Left lung (tissue), 10 donors: Measurements from ENCODE around the gene UBE2O. TPM values are rescaled to one million over a fixed set of nuclear protein-coding genes. Genes with fewer than 3 reads are reported as not detected.

Experiments
- ATAC-seq: fragments of 200-7000 bp; cut with Tn5 transposase; one replicate; pipeline ENCODE4 v1.9.1; 2020; ENCODE audit warnings: moderate library complexity
- DNase-seq, 4 donors: peaks; one replicate each; pipeline ENCODE4 v3.0.0-alpha.2; 2013 to 2020
- H3K27ac ChIP-seq, 2 donors: fragments of 200-600 bp; sonication (generic) in 1 of 2; one replicate each; pipeline versions ENCODE4 v1.5.0 to v1.8.0; 2020 to 2021
- H3K27me3 ChIP-seq, 2 donors: fragments of 200-600 bp; sonication (generic) in 1 of 2; one replicate each; pipeline versions ENCODE4 v1.5.0 to v1.8.0; 2020 to 2021
- H3K36me3 ChIP-seq, 2 donors: fragments of 200-600 bp; sonication (generic) in 1 of 2; one replicate each; pipeline versions ENCODE4 v1.5.0 to v1.8.0; 2020 to 2021
- H3K4me1 ChIP-seq, 2 donors: fragments of 200-600 bp; one replicate each; pipeline ENCODE4 v1.8.0; 2021
- H3K4me3 ChIP-seq, 2 donors: fragments of 200-600 bp; sonication (generic) in 1 of 2; one replicate each; pipeline versions ENCODE4 v1.5.0 to v1.8.0; 2020 to 2021; ENCODE audit warnings: mild to moderate bottlenecking in 1 of 2
- H3K9me3 ChIP-seq, 2 donors: fragments of 200-600 bp; sonication (generic) in 1 of 2; one replicate each; pipeline versions ENCODE4 v1.5.0 to v1.8.0; 2020 to 2021
- intact Hi-C, 2 donors: fragments of 100-400 bp; cut with DNase I; formaldehyde crosslinking; loops; one replicate each; pipeline versions ENCODE4 v1.11.2 to v1.14.2; 2022
- polyA plus RNA-seq, 6 donors: library from polyadenylated mRNA; unstranded; fragments of 120-200 nt; gene quantifications; one replicate each; pipeline ENCODE4 v1.2.1, GENCODE V29; 2013; ENCODE audit not compliant: insufficient read length in 6 of 6
- total RNA-seq, 2 donors: library from RNA; stranded (reverse); fragmentation: NEBNext Ultra II Directional; extraction: Animal tissue kit (Norgen Biotek cat#: 25700); gene quantifications; one replicate each; pipeline ENCODE4 v1.2.1, GENCODE V29; 2021
- TF ChIP-seq, protein P1 (sequence below), 2 donors: fragments of 200-600 bp; sonication (generic) in 1 of 2; IDR thresholded peaks; one replicate each; pipeline versions ENCODE4 v1.5.0 to v1.8.0; 2021; ENCODE audit warnings: antibody characterized with exemption in 2 of 2
- donor health status: DM: no; HTN: yes; CAD: no.
- donor health status: DM: no; HTN: no; CAD: no.

UBE2O gene
- total and polyA plus RNA-seq, 8 donors: 20.1 to 34.8 (median 27.1) TPM

- intact Hi-C loops: no loop called here
- H3K27ac ChIP-seq: peak overlapping the region in 1 of 2 donors; percentile 41
- no peaks in the 10 kb centered on the region for H3K9me3 ChIP-seq
- TF ChIP-seq, protein P1, sequence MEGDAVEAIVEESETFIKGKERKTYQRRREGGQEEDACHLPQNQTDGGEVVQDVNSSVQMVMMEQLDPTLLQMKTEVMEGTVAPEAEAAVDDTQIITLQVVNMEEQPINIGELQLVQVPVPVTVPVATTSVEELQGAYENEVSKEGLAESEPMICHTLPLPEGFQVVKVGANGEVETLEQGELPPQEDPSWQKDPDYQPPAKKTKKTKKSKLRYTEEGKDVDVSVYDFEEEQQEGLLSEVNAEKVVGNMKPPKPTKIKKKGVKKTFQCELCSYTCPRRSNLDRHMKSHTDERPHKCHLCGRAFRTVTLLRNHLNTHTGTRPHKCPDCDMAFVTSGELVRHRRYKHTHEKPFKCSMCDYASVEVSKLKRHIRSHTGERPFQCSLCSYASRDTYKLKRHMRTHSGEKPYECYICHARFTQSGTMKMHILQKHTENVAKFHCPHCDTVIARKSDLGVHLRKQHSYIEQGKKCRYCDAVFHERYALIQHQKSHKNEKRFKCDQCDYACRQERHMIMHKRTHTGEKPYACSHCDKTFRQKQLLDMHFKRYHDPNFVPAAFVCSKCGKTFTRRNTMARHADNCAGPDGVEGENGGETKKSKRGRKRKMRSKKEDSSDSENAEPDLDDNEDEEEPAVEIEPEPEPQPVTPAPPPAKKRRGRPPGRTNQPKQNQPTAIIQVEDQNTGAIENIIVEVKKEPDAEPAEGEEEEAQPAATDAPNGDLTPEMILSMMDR (IDR thresholded peaks at IDR 0.05): no peak
- peaks cover 6 to 43% of the 10 kb centered on the region in 2 donors for H3K4me1 ChIP-seq
- H3K4me3 ChIP-seq: no peak overlapping the region
- no peaks in the 10 kb centered on the region for H3K36me3 ChIP-seq
- ATAC-seq: no peak
- no peaks in the 10 kb centered on the region for H3K27me3 ChIP-seq
- no peak for DNase-seq
Observed at GRCh38 chr17:76445697-76446448, 7.1 kb downstream of the UBE2O start.

DNA sequence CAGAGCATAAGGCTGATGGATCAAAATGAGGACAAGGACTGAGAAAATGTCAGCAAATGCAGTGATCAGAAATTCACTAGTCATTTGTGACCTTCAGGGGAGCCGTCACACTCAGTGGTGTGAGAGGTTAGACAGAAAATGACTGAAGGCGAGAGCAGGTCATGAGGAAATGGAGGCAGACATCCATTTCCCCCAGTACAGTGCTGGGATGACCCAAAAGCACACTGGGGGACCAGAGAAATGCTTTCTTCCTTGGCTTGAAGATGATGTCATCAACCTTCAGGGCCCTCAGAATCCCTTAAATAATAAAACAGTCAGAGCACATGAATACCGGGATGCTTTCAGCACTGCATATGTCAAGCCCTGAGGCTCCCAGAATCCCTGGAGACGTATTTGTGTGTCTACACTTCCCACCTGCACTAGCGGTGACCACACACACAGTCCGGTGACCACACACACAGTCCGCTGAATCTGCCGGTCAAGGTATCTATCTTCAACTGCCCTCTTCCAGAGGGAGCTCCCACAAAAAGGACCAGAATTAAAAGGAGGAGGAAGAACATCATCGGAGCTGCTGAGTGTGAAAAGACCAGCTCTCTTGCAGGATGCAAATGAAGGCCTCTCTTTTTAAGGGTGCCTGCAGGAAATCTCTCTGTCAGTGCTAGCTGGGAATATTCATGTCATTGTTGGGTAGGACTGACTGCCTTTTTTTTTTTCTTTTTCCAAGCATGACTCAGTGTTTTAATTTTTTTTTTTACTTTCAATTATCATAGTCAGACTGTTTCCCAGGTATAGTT lies 8.2 kb downstream of the UBE2O start:
- no peak overlapping the region for H3K27ac ChIP-seq
- H3K4me1 ChIP-seq: peaks cover 6 to 35% of the 10 kb centered on the region in 2 donors
- H3K36me3 ChIP-seq: no peaks in the 10 kb centered on the region
- ATAC-seq: no peak
- no peaks in the 10 kb centered on the region for H3K9me3 ChIP-seq
- H3K27me3 ChIP-seq: no peaks in the 10 kb centered on the region
- DNase-seq: no peak
- TF ChIP-seq, protein P1 (IDR thresholded peaks at IDR 0.05): no peak
- H3K4me3 ChIP-seq: no peak overlapping the region
- intact Hi-C loops: no loop called here

- ATAC-seq (no peak), DNase-seq (no peak)
- H3K36me3 ChIP-seq: no peaks in the 10 kb centered on the region
- H3K27me3 ChIP-seq: no peaks in the 10 kb centered on the region
- TF ChIP-seq, protein P1 (IDR thresholded peaks at IDR 0.05): no peak
- intact Hi-C loops: no loop called here
- no peak overlapping the region for H3K4me3 ChIP-seq
- no peaks in the 10 kb centered on the region for H3K9me3 ChIP-seq
- H3K27ac ChIP-seq: no peak overlapping the region
- peaks cover 5 to 35% of the 10 kb centered on the region in 2 donors for H3K4me1 ChIP-seq
Observed at GRCh38 chr17:76442341-76443338, 10.3 kb downstream of the UBE2O start.

DNA sequence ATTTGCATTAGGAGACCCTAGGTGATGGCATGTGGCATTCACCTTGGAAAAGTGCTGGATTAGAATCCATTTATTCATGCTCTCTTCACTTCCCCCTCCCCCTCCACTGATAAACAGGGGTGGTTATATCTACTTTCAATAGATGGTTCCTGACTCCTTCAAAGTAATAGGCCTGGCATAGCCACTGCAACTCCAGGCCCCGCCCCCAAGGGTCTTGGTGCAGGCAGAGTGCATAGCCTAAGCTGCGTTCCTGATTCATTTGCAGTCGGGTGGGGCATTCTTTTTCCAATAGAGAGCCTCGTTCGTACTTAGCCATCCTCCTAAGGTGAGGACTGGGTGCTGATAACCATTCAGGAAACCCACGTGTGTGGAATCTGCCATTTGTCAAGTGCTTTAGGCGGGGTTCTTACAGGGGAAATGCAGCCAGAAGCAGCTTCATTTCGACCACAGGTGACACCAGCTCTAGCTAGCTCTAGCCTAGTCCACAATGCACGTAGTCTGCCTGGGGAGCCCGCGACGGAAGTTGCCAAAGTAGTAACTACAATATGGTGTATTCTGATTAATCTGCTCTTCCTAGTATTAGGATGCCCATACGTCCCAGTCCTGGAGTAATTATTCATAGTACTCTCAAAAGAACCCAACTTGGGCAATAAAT lies 11.1 kb downstream of the UBE2O start:
- Histone ChIP-seq H3K9me3 (no peaks in the 10 kb centered on the region), H3K27ac (no peak overlapping the region), H3K36me3 (no peaks in the 10 kb centered on the region), H3K4me1 (peaks cover 0 to 29% of the 10 kb centered on the region in 2 donors), H3K27me3 (no peaks in the 10 kb centered on the region), H3K4me3 (no peak overlapping the region)
- intact Hi-C loops: no loop called here
- ATAC-seq (no peak), DNase-seq (no peak)
- TF ChIP-seq, protein P1 (IDR thresholded peaks at IDR 0.05): no peak
